ENCODE results near the gene KDM4B.

Gene KDM4B

DNA sequence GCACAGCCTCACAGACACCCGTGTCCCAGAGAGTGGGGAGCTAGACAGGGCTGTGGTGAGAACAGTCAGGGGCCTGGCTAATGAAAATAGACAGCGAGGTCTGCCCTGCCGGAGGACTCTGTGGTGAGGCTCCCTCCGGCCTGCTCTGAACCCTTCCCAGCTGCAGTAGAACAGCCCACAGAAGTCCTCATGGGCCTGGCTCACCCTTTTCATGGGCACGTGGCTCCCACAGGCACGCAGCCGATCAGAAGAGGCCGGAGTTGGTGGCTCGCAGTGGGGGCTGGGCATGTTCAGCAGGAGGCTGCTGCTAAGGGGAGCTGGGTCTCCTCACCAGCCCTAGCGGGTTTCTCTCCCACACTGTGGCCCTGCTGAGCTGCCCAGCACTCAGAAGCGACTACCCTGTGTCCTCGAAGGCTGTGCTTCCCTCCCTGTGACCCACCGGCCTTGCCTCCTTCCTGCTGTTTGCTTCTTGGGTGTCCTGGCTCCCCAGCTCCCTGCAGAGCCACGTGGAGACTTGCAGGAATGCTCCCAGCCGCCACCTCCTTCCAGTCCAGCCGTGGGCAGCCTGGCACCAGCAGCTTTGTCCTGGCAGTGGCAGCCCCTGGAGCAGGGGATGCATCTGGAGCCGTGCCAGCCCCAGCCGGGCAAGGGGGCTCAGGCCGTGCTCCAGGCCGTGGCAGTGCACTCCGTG, 138.7 kb downstream of the KDM4B start:
- DNase-seq (ENCODE audit: low spot score), result no peak

- no peak for DNase-seq (ENCODE audit: low spot score)
Measured at GRCh38 chr19:5108123-5108596, 139.2 kb downstream of the KDM4B start.

DNA sequence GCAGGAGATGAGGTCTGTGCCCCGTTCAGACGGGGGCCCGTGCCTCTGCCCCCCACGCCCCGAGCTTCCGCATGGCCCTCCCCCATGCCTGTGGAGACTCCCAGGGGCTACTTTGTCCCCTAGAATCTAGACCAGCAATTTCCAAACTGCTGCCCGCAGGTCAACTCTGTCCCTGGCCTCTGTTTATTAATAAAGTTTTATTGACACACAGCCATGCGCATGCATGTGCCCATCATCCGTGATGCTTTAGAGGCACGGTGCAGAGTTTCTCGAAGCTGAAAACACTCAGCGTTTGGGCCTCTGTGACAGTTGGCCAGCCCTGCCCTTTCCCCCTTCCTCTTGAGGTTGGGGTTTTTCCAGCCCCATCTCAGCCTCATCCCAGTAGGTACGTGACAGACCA, 140.0 kb downstream of the KDM4B start:
- no peak for DNase-seq (ENCODE audit: low spot score)

GRCh38 chr19:5109560-5109959, 140.6 kb downstream of the KDM4B start:
- no peak for DNase-seq (ENCODE audit: low spot score)

- DNase-seq (ENCODE audit: low spot score), result no peak
Measured at GRCh38 chr19:5110546-5110945, 141.6 kb downstream of the KDM4B start.

DNA sequence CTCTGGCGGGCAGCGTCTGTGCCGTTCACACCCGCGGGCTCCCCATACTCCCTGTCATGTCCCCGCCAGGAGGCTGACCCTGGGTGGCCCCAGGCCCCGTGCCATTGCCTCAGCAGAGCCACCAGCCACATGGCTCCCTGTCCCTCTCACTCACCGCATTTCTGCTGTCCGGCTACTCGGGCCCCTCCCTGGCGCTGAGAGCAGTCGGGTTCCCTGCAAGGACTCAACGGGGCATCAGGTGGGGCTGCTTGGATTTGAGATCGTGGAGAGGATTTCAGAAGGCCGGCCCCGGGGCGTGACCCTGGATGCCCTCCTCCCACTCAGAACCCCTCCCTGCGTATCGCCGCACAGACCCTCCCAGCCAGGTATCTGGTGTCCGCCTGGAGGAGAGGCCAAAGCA, 142.1 kb downstream of the KDM4B start:
- DNase-seq (ENCODE audit: low spot score), result no peak

DNA sequence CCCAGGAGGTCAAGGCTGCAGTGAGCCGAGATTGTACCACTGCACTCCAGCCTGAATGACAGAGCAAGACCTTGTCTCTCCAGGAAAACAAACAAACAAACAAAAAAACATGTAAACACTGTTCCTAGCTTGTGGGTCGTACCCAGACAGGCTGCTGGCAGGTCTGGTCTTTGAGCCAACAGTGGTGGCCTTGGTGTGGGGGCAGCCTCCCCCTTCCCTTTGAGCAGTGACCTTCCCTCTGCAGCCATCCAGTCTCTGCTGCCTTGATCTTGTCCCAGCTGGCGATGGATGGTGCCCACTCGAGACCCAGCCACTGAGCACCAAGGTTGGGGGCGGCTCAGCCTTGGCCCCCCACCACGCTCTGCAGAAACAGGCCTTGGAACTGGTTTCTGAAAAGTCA, 143.3 kb downstream of the KDM4B start:
- no peak for DNase-seq (ENCODE audit: low spot score)

- DNase-seq (ENCODE audit: low spot score), result no peak
Measured at GRCh38 chr19:5112681-5113575, 144.0 kb downstream of the KDM4B start.

DNA sequence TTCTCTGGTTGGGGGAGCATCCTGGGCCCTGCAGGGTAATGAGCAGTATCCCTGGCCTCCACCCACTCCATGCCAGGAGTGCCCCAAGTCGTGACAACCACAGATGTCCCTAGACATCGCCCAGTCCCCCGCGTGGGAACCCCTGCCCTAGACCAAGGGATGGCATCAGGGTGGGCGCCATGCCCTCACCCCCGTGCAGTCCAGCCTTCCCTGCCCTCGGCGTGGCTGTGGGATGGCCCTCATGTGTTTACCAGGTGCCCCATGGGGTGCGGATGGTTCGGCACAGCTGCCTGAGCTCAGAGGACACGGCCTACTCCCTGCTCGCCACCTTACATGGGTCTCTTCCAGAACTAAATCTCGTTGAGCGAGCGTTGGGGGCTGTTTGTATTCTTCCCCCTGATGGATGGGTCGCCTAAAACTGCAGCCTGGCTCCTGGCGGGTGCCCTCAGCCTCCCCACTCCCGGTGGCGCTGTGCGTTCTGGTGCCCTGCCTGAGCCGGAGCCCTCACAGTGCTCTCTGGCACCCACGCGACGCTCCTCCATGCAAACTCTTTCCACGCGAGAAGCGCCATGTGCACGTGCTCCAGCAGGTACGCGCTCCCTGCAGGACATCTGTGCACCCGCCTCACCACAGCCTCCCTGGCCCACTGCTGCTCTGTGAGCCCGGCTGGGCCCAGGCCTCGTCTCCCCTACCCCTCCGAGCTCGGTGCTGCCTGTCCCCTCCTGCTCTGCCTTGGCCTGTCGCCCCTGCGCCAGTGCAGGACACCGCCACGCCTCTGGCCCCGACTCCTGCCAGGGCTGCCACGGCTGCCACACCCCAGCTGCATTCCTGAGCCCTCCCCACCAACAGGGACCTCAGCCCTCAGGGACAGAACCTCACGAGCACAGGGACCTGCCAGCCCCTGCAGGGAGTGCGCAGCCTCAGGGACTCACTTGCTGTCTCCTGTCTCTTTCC, 145.0 kb downstream of the KDM4B start:
- DNase-seq (ENCODE audit: low spot score), result no peak

GRCh38 chr19:5114727-5115126, 145.8 kb downstream of the KDM4B start:
- DNase-seq (ENCODE audit: low spot score), result no peak

DNA sequence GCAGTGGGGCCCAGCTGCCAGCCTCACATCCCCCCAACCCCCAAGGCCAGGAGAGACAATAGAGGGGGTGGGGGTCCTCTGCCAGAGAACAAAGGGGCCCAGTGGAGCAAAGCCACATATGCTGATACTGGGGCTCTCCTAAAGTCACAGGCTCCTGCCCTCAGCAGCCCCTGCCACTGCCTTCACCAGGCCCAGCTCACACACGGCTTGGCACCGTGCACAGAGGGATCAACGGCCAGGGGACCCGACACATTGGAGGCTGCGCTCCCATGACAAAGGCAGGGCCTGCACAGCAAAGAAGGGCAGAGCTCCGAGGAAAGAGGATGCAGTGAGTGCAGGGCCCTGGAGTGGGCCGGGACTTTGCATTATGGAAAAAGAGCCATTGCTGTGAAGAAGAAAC, 146.4 kb downstream of the KDM4B start:
- DNase-seq (ENCODE audit: low spot score), result no peak

- DNase-seq (ENCODE audit: low spot score), result no peak
Measured at GRCh38 chr19:5115771-5116202, 146.9 kb downstream of the KDM4B start.

DNA sequence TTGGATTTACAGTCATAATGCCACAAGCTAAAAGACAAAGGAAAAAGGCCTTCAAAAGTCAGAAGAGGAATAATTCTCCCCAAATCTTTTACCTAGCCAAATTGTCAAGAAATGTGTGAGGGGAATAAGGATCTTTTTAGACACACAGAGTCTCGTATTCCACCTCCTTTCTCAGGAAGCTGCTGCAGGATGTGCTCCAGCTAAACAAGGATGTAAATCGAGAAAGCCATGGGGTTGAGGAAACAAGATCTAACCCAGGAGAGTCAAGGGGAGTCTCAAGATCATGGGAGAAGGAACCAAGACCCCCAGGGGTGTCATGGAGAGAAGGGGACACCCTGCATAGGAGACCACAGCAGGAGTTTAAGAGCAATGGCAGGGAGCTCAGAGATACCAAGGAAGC, 147.4 kb downstream of the KDM4B start:
- no peak for DNase-seq (ENCODE audit: low spot score)

- no peak for DNase-seq (ENCODE audit: low spot score)
Measured at GRCh38 chr19:5117421-5117820, 148.5 kb downstream of the KDM4B start.

- DNase-seq (ENCODE audit: low spot score), result no peak
Measured at GRCh38 chr19:5118026-5118425, 149.1 kb downstream of the KDM4B start.

DNA sequence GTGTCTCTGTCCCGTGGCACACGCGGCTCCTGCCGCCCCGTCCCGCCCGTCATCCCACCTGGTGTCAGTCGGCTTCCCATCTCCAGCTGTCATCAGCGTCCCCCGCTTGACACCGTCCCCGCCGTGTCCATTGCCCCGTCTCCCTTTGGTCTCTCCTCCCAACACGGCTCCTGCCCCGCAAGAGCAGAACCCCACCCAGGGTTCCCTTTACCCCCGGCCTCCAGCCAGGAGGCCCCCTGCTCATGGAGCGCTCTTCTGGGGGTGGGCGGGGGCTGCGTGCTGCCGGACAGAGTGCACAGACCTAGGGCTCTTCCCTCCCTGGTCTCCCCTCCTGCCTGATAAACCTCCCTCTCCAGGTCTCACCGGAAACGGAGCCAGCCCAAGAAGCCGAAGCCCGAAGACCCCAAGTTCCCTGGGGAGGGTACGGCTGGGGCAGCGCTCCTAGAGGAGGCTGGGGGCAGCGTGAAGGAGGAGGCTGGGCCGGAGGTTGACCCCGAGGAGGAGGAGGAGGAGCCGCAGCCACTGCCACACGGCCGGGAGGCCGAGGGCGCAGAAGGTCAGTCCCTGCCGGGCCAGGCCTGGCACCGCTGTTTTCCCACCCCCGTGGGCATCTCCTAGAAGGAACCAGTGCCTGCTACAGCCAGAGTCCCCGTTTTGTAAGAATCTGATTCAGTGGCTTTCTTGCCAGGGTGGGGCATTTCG, 150.5 kb downstream of the KDM4B start:
- DNase-seq (ENCODE audit: low spot score), result no peak

GRCh38 chr19:5120321-5120720, 151.4 kb downstream of the KDM4B start:
- DNase-seq (ENCODE audit: low spot score), result no peak

- no peak for DNase-seq (ENCODE audit: low spot score)
Measured at GRCh38 chr19:5120833-5121232, 151.9 kb downstream of the KDM4B start.

GRCh38 chr19:5121266-5122120, 152.6 kb downstream of the KDM4B start:
- no peak for DNase-seq (ENCODE audit: low spot score)

DNA sequence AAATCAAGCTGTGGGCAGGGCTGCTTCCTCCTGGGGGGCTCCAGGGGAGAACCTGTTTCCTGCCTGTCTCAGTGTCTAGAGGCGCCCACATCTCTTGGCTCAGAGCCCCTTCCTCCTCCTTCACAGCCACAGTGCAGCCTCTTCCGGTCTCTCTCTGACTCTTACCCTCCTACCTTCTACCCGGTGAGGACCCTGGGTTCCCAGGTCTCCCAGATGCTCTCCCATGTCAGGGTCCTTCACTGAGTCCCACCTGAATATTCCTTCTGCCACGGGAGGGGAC, 153.1 kb downstream of the KDM4B start:
- DNase-seq (ENCODE audit: low spot score), result no peak

All from kidney capillary endothelial cell (primary cell).